Measurements from ENCODE around the gene APBB2. TPM values are rescaled to one million over a fixed set of nuclear protein-coding genes. Genes with fewer than 3 reads are reported as not detected.

The APBB2 gene
- total RNA-seq, 1 experiment from 2014 or later: 49.0 TPM

DNA sequence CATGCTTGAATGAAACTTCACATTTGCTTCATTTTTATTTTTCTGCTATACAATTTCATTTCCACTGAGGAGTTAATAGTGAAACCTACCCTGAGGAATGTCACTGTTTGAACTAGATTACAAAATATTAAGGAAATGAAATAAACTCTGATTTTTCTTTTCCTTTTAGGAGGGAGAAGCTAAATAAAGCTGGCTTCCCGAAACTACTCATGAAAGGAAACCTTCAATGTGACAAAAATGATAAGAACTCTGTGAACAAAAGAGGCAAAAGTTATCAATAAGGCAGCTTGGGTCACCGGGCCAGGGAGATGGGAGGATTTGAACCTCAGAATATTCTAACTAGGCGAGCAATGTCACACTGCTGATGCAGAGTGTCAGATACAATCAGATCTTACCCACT, 185.2 kb downstream of the APBB2 start (continued):
- TF ChIP-seq, protein P1, sequence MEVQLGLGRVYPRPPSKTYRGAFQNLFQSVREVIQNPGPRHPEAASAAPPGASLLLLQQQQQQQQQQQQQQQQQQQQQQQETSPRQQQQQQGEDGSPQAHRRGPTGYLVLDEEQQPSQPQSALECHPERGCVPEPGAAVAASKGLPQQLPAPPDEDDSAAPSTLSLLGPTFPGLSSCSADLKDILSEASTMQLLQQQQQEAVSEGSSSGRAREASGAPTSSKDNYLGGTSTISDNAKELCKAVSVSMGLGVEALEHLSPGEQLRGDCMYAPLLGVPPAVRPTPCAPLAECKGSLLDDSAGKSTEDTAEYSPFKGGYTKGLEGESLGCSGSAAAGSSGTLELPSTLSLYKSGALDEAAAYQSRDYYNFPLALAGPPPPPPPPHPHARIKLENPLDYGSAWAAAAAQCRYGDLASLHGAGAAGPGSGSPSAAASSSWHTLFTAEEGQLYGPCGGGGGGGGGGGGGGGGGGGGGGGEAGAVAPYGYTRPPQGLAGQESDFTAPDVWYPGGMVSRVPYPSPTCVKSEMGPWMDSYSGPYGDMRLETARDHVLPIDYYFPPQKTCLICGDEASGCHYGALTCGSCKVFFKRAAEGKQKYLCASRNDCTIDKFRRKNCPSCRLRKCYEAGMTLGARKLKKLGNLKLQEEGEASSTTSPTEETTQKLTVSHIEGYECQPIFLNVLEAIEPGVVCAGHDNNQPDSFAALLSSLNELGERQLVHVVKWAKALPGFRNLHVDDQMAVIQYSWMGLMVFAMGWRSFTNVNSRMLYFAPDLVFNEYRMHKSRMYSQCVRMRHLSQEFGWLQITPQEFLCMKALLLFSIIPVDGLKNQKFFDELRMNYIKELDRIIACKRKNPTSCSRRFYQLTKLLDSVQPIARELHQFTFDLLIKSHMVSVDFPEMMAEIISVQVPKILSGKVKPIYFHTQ (CRISPR knock-in tag; IDR thresholded peaks at IDR 0.05): no peak
- TF ChIP-seq SMAD3 (CRISPR knock-in tag; IDR thresholded peaks at IDR 0.05; ENCODE audit: borderline replicate concordance): no peak

DNA sequence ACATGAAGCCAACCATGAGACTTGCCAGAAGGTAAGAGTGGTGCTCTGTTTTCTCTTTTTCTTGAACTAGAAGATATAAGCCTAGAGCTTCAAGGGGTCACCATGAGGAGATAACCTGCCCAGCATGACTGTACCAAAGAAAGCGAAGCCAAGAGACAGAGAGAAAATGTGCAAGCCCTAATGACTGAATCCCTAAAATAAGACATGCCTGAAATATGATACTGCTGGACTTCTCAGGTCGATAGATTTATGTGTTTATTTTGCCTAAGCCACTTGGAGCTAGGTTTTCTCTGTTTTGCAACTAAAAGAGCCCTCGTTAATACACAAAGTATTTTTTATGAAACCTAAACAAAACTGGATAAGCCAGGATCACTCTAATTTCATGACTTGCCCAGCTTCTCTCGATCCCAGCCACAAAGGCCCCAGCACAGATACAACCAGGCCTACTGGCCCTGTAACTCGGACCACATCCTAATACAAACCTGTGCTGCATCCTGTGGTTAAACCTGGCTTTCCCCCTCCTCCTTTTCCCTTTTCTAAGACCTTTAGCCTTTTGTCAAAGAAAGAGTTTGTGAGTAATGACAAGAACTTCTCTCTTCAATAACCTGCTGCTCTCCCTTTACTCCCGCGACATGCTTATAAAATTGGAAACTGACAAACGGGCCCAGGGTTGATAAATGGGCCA, 185.8 kb downstream of the APBB2 start:
- ATAC-seq: no peak

DNA sequence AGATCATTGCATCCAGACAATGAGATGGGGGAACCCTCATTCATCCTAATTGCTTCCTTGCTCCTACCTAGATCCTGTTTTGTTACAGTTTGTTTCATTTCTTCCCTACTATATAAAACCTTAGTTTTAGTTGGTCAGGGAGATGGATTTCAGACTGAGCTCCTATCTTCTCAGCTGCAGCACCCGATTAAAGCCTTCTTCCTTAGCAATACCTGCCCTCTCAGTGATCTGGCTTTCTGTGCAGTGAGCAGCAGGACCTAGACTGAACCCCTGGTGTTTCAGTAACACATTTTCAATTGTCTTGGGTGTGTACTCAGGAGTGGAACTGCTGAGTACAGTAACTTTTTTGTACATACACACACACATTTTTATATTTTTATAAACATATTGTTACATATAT, 187.4 kb downstream of the APBB2 start:
- peaks cover 42% of the 10 kb centered on the region for H3K9me3 Mint-ChIP-seq
- POLR2A ChIA-PET: no interaction called here
- no peak overlapping the region for H3K27ac Mint-ChIP-seq
- no peaks in the 10 kb centered on the region for H3K4me1 Mint-ChIP-seq
- no peak overlapping the region for H3K4me3 Mint-ChIP-seq
- CTCF ChIA-PET: no interaction called here
- no peak for TF ChIP-seq TEAD1 (CRISPR knock-in tag; IDR thresholded peaks at IDR 0.05)
- no peak for TF ChIP-seq ZNF396 (CRISPR knock-in tag; IDR thresholded peaks at IDR 0.05; ENCODE audit: borderline replicate concordance)
- ATAC-seq: no peak
- DNase-seq (ENCODE audit: low spot score): no peak
- peaks cover 5% of the 10 kb centered on the region; the same call in 1 of the 2 replicates for H3K27me3 Mint-ChIP-seq (ENCODE audit: low read depth)
- H3K36me3 Mint-ChIP-seq: peaks cover 35% of the 10 kb centered on the region

More for the DNA sequence above, 185.8 kb downstream of the APBB2 start:
- DNase-seq (ENCODE audit: low spot score): no peak
- Mint-ChIP-seq H3K27ac (no peak overlapping the region), H3K27me3 (ENCODE audit: low read depth) (peaks cover 5% of the 10 kb centered on the region; the same call in 1 of the 2 replicates), H3K4me1 (no peaks in the 10 kb centered on the region), H3K4me3 (no peak overlapping the region), H3K9me3 (peaks cover 38% of the 10 kb centered on the region), H3K36me3 (peaks cover 31% of the 10 kb centered on the region)
- CTCF ChIA-PET: no interaction called here
- POLR2A ChIA-PET: no interaction called here
- TF ChIP-seq RORB (CRISPR knock-in tag; IDR thresholded peaks at IDR 0.05): no peak
- TF ChIP-seq, protein P2, sequence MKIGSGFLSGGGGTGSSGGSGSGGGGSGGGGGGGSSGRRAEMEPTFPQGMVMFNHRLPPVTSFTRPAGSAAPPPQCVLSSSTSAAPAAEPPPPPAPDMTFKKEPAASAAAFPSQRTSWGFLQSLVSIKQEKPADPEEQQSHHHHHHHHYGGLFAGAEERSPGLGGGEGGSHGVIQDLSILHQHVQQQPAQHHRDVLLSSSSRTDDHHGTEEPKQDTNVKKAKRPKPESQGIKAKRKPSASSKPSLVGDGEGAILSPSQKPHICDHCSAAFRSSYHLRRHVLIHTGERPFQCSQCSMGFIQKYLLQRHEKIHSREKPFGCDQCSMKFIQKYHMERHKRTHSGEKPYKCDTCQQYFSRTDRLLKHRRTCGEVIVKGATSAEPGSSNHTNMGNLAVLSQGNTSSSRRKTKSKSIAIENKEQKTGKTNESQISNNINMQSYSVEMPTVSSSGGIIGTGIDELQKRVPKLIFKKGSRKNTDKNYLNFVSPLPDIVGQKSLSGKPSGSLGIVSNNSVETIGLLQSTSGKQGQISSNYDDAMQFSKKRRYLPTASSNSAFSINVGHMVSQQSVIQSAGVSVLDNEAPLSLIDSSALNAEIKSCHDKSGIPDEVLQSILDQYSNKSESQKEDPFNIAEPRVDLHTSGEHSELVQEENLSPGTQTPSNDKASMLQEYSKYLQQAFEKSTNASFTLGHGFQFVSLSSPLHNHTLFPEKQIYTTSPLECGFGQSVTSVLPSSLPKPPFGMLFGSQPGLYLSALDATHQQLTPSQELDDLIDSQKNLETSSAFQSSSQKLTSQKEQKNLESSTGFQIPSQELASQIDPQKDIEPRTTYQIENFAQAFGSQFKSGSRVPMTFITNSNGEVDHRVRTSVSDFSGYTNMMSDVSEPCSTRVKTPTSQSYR (CRISPR knock-in tag; IDR thresholded peaks at IDR 0.05): no peak
- TF ChIP-seq GABPB1 (CRISPR knock-in tag; IDR thresholded peaks at IDR 0.05): no peak
- TF ChIP-seq, protein P3, sequence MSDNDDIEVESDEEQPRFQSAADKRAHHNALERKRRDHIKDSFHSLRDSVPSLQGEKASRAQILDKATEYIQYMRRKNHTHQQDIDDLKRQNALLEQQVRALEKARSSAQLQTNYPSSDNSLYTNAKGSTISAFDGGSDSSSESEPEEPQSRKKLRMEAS (CRISPR knock-in tag; IDR thresholded peaks at IDR 0.05): no peak
- no peak for TF ChIP-seq FOXK1 (CRISPR knock-in tag; IDR thresholded peaks at IDR 0.05)
- TF ChIP-seq MXD4 (CRISPR knock-in tag; IDR thresholded peaks at IDR 0.05; ENCODE audit: borderline replicate concordance): no peak
- TF ChIP-seq, protein P4, sequence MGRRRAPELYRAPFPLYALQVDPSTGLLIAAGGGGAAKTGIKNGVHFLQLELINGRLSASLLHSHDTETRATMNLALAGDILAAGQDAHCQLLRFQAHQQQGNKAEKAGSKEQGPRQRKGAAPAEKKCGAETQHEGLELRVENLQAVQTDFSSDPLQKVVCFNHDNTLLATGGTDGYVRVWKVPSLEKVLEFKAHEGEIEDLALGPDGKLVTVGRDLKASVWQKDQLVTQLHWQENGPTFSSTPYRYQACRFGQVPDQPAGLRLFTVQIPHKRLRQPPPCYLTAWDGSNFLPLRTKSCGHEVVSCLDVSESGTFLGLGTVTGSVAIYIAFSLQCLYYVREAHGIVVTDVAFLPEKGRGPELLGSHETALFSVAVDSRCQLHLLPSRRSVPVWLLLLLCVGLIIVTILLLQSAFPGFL (CRISPR knock-in tag; IDR thresholded peaks at IDR 0.05; ENCODE audit: borderline replicate concordance): no peak
- TF ChIP-seq ESRRA (CRISPR knock-in tag; IDR thresholded peaks at IDR 0.05; ENCODE audit: borderline replicate concordance): no peak
- TF ChIP-seq ELF4 (CRISPR knock-in tag; IDR thresholded peaks at IDR 0.05; ENCODE audit: low read depth): no peak
- no peak for TF ChIP-seq KAT7 (CRISPR knock-in tag; IDR thresholded peaks at IDR 0.05; ENCODE audit: borderline replicate concordance)
- TF ChIP-seq FOXP1 (CRISPR knock-in tag; IDR thresholded peaks at IDR 0.05; ENCODE audit: borderline replicate concordance): no peak
- no peak for TF ChIP-seq PRRX2 (CRISPR knock-in tag; IDR thresholded peaks at IDR 0.05)
- TF ChIP-seq ZNF232 (CRISPR knock-in tag; IDR thresholded peaks at IDR 0.05): no peak
- TF ChIP-seq JUN (CRISPR knock-in tag; IDR thresholded peaks at IDR 0.05): no peak
- no peak for TF ChIP-seq SMAD4 (CRISPR knock-in tag; IDR thresholded peaks at IDR 0.05)
- TF ChIP-seq ZBTB21 (CRISPR knock-in tag; IDR thresholded peaks at IDR 0.05; ENCODE audit: borderline replicate concordance): no peak
- TF ChIP-seq, protein P5, sequence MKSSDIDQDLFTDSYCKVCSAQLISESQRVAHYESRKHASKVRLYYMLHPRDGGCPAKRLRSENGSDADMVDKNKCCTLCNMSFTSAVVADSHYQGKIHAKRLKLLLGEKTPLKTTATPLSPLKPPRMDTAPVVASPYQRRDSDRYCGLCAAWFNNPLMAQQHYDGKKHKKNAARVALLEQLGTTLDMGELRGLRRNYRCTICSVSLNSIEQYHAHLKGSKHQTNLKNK (CRISPR knock-in tag; IDR thresholded peaks at IDR 0.05): no peak
- no peak for TF ChIP-seq ZNF263 (CRISPR knock-in tag; IDR thresholded peaks at IDR 0.05; ENCODE audit: low read depth)
- TF ChIP-seq IRF2 (CRISPR knock-in tag; IDR thresholded peaks at IDR 0.05; ENCODE audit: borderline replicate concordance, low read depth): no peak
- TF ChIP-seq CREB1 (CRISPR knock-in tag; IDR thresholded peaks at IDR 0.05): no peak
